IMR-90 (cell line): ENCODE measurements around the gene PEX5L. TPM values are rescaled to one million over a fixed set of nuclear protein-coding genes. Genes with fewer than 3 reads are reported as not detected.

ENCODE experiments used
- ATAC-seq: fragments of 200-7000 bp; cut with Tn5 transposase; 2 replicates; pipeline ENCODE4 v1.9.1; 2020; ENCODE audit warnings: low read depth, mild to moderate bottlenecking, moderate library complexity
- BruUV-seq: library from RNA; stranded (reverse); fragments of 400-500 nt; replicated peaks from 2 replicates; lab custom pipeline; 2021; lab: Mats Ljungman, UMichigan
- CTCF ChIA-PET: fragments of 300-600 bp; formaldehyde crosslinking; extraction: SDS; loops from one replicate; lab custom pipeline; 2021; ENCODE audit warnings: antibody characterized with exemption; lab: Yijun Ruan, JAX
- POLR2A ChIA-PET: fragments of 300-600 bp; sonication (Branson Sonifier 250); formaldehyde crosslinking; loops from one replicate; lab custom pipeline; 2022; ENCODE audit warnings: antibody characterized with exemption; ENCODE audit not compliant: unreplicated experiment; lab: Charles Lee
- DNase-seq: peaks from one replicate; pipeline ENCODE4 v3.0.0; 2013
- H2AFZ ChIP-seq: replicated peaks from 2 replicates; pipeline ENCODE3; 2013; ENCODE audit warnings: low read length, mild to moderate bottlenecking; ENCODE audit not compliant: poor library complexity
- H2AK5ac ChIP-seq: 2 replicates; pipeline ENCODE4 v1.6.1; 2013; ENCODE audit warnings: low read depth, low read length, inconsistent platforms
- H2AK9ac ChIP-seq: replicated peaks from 2 replicates; pipeline ENCODE3; 2013; ENCODE audit warnings: mild to moderate bottlenecking, low read depth, low read length, moderate library complexity; ENCODE audit not compliant: poor library complexity
- H2BK120ac ChIP-seq: 2 replicates; pipeline ENCODE4 v1.6.1; 2013; ENCODE audit warnings: low read depth, low read length, inconsistent platforms
- H2BK15ac ChIP-seq: 3 replicates; pipeline ENCODE4 v1.6.1; 2013; ENCODE audit warnings: low read depth, low read length, inconsistent platforms
- H2BK20ac ChIP-seq: 2 replicates; pipeline ENCODE4 v1.6.1; 2013; ENCODE audit warnings: low read depth, mild to moderate bottlenecking, inconsistent platforms, low read length, moderate library complexity
- H2BK5ac ChIP-seq: 2 replicates; pipeline ENCODE4 v1.6.1; 2013; ENCODE audit warnings: mild to moderate bottlenecking, low read depth, low read length, inconsistent platforms; ENCODE audit not compliant: poor library complexity, severe bottlenecking
- H3K14ac ChIP-seq: replicated peaks from 2 replicates; pipeline ENCODE4 v1.6.1; 2013; ENCODE audit warnings: low read depth, low read length, inconsistent platforms
- H3K18ac ChIP-seq: 2 replicates; pipeline ENCODE4 v1.6.1; 2013; ENCODE audit warnings: low read depth, low read length, control low read depth
- H3K23ac ChIP-seq: 2 replicates; pipeline ENCODE4 v1.6.1; 2013; ENCODE audit warnings: low read depth, low read length, inconsistent platforms
- H3K27ac ChIP-seq: 2 replicates; pipeline ENCODE4 v1.5.1; 2013; ENCODE audit warnings: mild to moderate bottlenecking, control low read depth, low read length; ENCODE audit not compliant: insufficient read depth
- H3K27me3 ChIP-seq: 2 replicates; pipeline ENCODE4 v1.6.1; 2013; ENCODE audit warnings: low read length; ENCODE audit not compliant: control insufficient read depth, insufficient read depth
- H3K36me3 ChIP-seq: 2 replicates; pipeline ENCODE4 v1.6.1; 2013; ENCODE audit warnings: low read length, mixed read lengths; ENCODE audit not compliant: control insufficient read depth, insufficient read depth
- H3K4ac ChIP-seq: 2 replicates; pipeline ENCODE4 v1.6.1; 2013; ENCODE audit warnings: low read depth, low read length, inconsistent platforms
- H3K4me1 ChIP-seq: 2 replicates; pipeline ENCODE4 v1.6.1; 2013; ENCODE audit warnings: low read length, mixed read lengths; ENCODE audit not compliant: control insufficient read depth, insufficient read depth
- H3K4me2 ChIP-seq: 2 replicates; pipeline ENCODE4 v1.6.1; 2013; ENCODE audit warnings: low read depth, mild to moderate bottlenecking, control low read depth, low read length, moderate library complexity
- H3K4me3 ChIP-seq: 2 replicates; pipeline ENCODE4 v1.5.1; 2013; ENCODE audit warnings: low read depth, mild to moderate bottlenecking, control low read depth, low read length, moderate library complexity; ENCODE audit not compliant: insufficient read depth
- H3K56ac ChIP-seq: 2 replicates; pipeline ENCODE4 v1.6.1; 2013; ENCODE audit warnings: low read length, inconsistent platforms; ENCODE audit not compliant: insufficient read depth; ENCODE audit errors: extremely low read depth
- H3K79me1 ChIP-seq, 2 experiments: 2 replicates each; pipeline ENCODE4 v1.6.1; 2013; ENCODE audit warnings: low read length in 2 of 2, inconsistent platforms in 1 of 2, low read depth in 1 of 2
- H3K9ac ChIP-seq: 2 replicates; pipeline ENCODE4 v1.6.1; 2013; ENCODE audit warnings: low read depth, low read length, control low read depth
- H3K9me1 ChIP-seq: 2 replicates; pipeline ENCODE4 v1.6.1; 2013; ENCODE audit warnings: low read length, inconsistent platforms; ENCODE audit not compliant: insufficient read depth
- H3K9me3 ChIP-seq: 2 replicates; pipeline ENCODE4 v1.6.1; 2013; ENCODE audit warnings: low read length; ENCODE audit not compliant: control insufficient read depth, insufficient read depth
- H4K20me1 ChIP-seq: 2 replicates; pipeline ENCODE4 v1.6.1; 2013; ENCODE audit warnings: low read length, inconsistent platforms; ENCODE audit not compliant: insufficient read depth
- H4K5ac ChIP-seq: 2 replicates; pipeline ENCODE4 v1.6.1; 2013; ENCODE audit warnings: mild to moderate bottlenecking, low read depth, low read length, control low read depth
- H4K8ac ChIP-seq, 2 experiments: 2 replicates each; pipeline ENCODE4 v1.6.1; 2013; ENCODE audit warnings: low read depth in 2 of 2, low read length in 2 of 2, control low read depth in 1 of 2, inconsistent platforms in 1 of 2
- H4K91ac ChIP-seq: 2 replicates; pipeline ENCODE4 v1.6.1; 2013; ENCODE audit warnings: low read depth, low read length, inconsistent platforms; ENCODE audit not compliant: insufficient read depth
- BHLHE40 ChIP-seq: fragments of 150-350 bp; IDR thresholded peaks from 2 replicates; pipeline ENCODE4 v1.6.1; 2016; ENCODE audit warnings: mild to moderate bottlenecking, low read depth, low read length
- CHD1 ChIP-seq: IDR thresholded peaks from 2 replicates; pipeline ENCODE4 v1.6.1; 2012; ENCODE audit warnings: low read depth, low read length, improper control_type of control experiment
- FOS ChIP-seq: fragments of 150-350 bp; IDR thresholded peaks from 2 replicates; pipeline ENCODE4 v1.6.1; 2016; ENCODE audit warnings: low read depth, low read length
- MAFK ChIP-seq: IDR thresholded peaks from 2 replicates; pipeline ENCODE4 v1.6.1; 2012; ENCODE audit warnings: low read depth, low read length, improper control_type of control experiment
- MAZ ChIP-seq: IDR thresholded peaks from 2 replicates; pipeline ENCODE4 v1.6.1; 2012; ENCODE audit warnings: low read depth, mild to moderate bottlenecking, low read length, improper control_type of control experiment, moderate library complexity, borderline replicate concordance
- NFE2L2 ChIP-seq: fragments of 150-350 bp; IDR thresholded peaks from 2 replicates; pipeline ENCODE4 v1.6.1; 2016; ENCODE audit warnings: low read depth, mild to moderate bottlenecking, low read length
- RFX5 ChIP-seq: IDR thresholded peaks from 2 replicates; pipeline ENCODE4 v1.8.0; 2012; ENCODE audit warnings: low read depth, mild to moderate bottlenecking, low read length, moderate library complexity
- WGBS, 2 experiments: methylation state at CpG; one replicate each; pipeline versions ENCODE4 v1.1.5 to v1.1.7; 2013; ENCODE audit warnings: missing lambda C conversion rate in 2 of 2; ENCODE audit not compliant: insufficient read length in 1 of 2; ENCODE audit errors: extremely low coverage in 2 of 2; 5-methylcytosine and 5-hydroxymethylcytosine counted together
- dilution Hi-C: fragments of 300-500 bp; cut with HindIII; formaldehyde crosslinking; loops from one replicate; pipeline ENCODE4 v1.14.3; 2018; ENCODE audit warnings: low sequenced_read_pairs; ENCODE audit not compliant: unreplicated experiment
- in situ Hi-C: fragments of 300-500 bp; cut with MboI; formaldehyde crosslinking; loops from 3 replicates; pipeline ENCODE4 v1.14.3; 2019; ENCODE audit warnings: low sequenced_read_pairs, inconsistent platforms, mixed read lengths
- intact Hi-C: fragments of 100-400 bp; cut with micrococcal nuclease; formaldehyde crosslinking; loops from 2 replicates; pipeline ENCODE4 v1.10.0; 2022
- polyA plus RNA-seq, 3 experiments: library from polyadenylated mRNA; depleted of rRNA; stranded (reverse); fragments of >200 nt; gene quantifications; 2 replicates each; pipeline ENCODE4 v1.2.3, GENCODE V29; 2012; ENCODE audit warnings: low replicate concordance in 1 of 3
- total RNA-seq: library from RNA; depleted of rRNA; stranded (reverse); fragments of >200 nt; gene quantifications from 2 replicates; pipeline ENCODE4 v1.2.3, GENCODE V29; 2012
- TF ChIP-seq, protein P1 (sequence below): conservative IDR thresholded peaks from 2 replicates; pipeline ENCODE4 v1.5.1; 2012; ENCODE audit warnings: mild to moderate bottlenecking, low read depth, low read length, improper control_type of control experiment

The PEX5L gene
- total and polyA plus RNA-seq, 2 of the 4 experiments (the other 2 are of a cell fraction) = not detected

DNA sequence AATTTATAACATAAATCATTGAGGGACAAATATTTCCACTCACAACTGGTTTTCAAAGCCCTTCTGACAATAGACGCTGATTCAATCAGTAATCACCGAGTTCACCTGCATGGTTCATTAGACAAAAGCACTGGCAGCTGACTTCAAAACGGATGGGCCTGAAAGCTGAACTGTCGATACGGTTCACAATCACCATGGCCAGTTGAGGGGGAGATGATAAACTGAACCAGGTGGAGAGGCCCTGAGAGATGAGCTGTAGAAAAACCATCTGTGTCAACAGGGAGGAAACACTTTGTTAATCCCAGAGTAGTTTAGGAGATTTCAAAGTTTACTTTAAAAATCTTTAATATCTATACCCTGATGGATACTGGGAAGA lies 75.0 kb downstream of the PEX5L start:
- H3K4me2 ChIP-seq = no peak overlapping the region
- CTCF ChIA-PET = no interaction called here
- no peaks in the 10 kb centered on the region for H3K27me3 ChIP-seq
- no peaks in the 10 kb centered on the region for H3K9me3 ChIP-seq
- no peak overlapping the region for H3K14ac ChIP-seq
- H3K56ac ChIP-seq = no peak overlapping the region
- H4K5ac ChIP-seq = no peak overlapping the region
- H2BK120ac ChIP-seq = no peak overlapping the region
- POLR2A ChIA-PET = no interaction called here
- H2BK5ac ChIP-seq = no peak overlapping the region
- no peak overlapping the region for H2AK5ac ChIP-seq
- TF ChIP-seq, protein P1, sequence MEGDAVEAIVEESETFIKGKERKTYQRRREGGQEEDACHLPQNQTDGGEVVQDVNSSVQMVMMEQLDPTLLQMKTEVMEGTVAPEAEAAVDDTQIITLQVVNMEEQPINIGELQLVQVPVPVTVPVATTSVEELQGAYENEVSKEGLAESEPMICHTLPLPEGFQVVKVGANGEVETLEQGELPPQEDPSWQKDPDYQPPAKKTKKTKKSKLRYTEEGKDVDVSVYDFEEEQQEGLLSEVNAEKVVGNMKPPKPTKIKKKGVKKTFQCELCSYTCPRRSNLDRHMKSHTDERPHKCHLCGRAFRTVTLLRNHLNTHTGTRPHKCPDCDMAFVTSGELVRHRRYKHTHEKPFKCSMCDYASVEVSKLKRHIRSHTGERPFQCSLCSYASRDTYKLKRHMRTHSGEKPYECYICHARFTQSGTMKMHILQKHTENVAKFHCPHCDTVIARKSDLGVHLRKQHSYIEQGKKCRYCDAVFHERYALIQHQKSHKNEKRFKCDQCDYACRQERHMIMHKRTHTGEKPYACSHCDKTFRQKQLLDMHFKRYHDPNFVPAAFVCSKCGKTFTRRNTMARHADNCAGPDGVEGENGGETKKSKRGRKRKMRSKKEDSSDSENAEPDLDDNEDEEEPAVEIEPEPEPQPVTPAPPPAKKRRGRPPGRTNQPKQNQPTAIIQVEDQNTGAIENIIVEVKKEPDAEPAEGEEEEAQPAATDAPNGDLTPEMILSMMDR = no peak
- TF ChIP-seq MAZ = no peak
- no peak for TF ChIP-seq BHLHE40
- no peak for TF ChIP-seq RFX5
- no peak for TF ChIP-seq FOS
- TF ChIP-seq MAFK = no peak
- TF ChIP-seq CHD1 = no peak
- TF ChIP-seq NFE2L2 = no peak
- no peaks in the 10 kb centered on the region for H3K79me1 ChIP-seq
- no peak overlapping the region for H3K9ac ChIP-seq
- no peak overlapping the region for H3K27ac ChIP-seq
- H3K18ac ChIP-seq = no peak overlapping the region
- no peak overlapping the region for H4K8ac ChIP-seq
- no peak overlapping the region for H2AFZ ChIP-seq
- no peak for ATAC-seq
- BruUV-seq = no TSS peak
- dilution Hi-C loops (no loop called here), intact Hi-C loops (no loop called here), in situ Hi-C loops (no loop called here)
- no peak overlapping the region for H2BK20ac ChIP-seq
- H4K20me1 ChIP-seq = no peaks in the 10 kb centered on the region
- H3K23ac ChIP-seq = no peak overlapping the region
- no peaks in the 10 kb centered on the region for H3K36me3 ChIP-seq
- DNase-seq = no peak
- no peak overlapping the region for H4K91ac ChIP-seq
- no peak overlapping the region for H3K4ac ChIP-seq
- no peaks in the 10 kb centered on the region for H3K9me1 ChIP-seq
- H2AK9ac ChIP-seq = no peak overlapping the region
- 29% methylated on average over 3 of the region's 5 CpGs; no CpG with 5 or more reads in 1 of the 2 experiments for WGBS, 2 experiments
- no peak overlapping the region for H2BK15ac ChIP-seq
- H3K4me1 ChIP-seq = no peaks in the 10 kb centered on the region
- H3K4me3 ChIP-seq = no peak overlapping the region
